Ovary (tissue), 3 donors: ENCODE data around the gene ALDH3A2.

Source experiments
- EP300 ChIP-seq: sonication (generic); formaldehyde crosslinking; IDR thresholded peaks from one replicate; pipeline ENCODE4 v1.6.1; 2017; ENCODE audit warnings: antibody characterized with exemption
- POLR2A ChIP-seq: fragments of 450-650 bp; IDR thresholded peaks from one replicate; pipeline ENCODE4 v1.6.1; 2017; ENCODE audit warnings: antibody characterized with exemption, mild to moderate bottlenecking, moderate library complexity
- TF ChIP-seq, protein P1 (sequence below), 3 donors: fragments of 450-650 bp in 2 of 3; fragments of 200-600 bp in 1 of 3; IDR thresholded peaks; one replicate each; pipeline versions ENCODE4 v1.5.1 to v1.8.0; 2016 to 2022; ENCODE audit warnings: antibody characterized with exemption in 3 of 3, mild to moderate bottlenecking in 1 of 3
- donor health status: DM: no; HTN: no; CAD: no.

DNA sequence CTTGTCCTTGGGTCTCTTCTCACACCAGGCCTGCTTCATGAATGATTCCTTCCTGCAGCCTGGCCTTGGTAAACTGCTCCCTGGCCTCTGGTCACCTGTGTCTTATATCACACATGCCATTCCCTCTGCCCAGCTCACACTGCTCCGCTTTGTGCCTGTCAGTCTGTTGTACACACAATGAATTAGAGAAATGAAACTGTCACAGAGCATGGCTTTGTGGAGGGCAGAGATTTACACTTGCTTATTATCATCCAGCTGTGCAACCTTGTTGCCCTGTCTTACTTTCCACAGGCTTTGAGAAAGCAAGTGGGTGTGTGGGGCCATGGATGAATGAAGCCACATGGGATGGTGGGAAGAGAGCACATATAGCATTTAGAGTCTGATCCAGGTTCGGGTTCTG lies 22.4 kb downstream of the ALDH3A2 start:
- TF ChIP-seq, protein P1, sequence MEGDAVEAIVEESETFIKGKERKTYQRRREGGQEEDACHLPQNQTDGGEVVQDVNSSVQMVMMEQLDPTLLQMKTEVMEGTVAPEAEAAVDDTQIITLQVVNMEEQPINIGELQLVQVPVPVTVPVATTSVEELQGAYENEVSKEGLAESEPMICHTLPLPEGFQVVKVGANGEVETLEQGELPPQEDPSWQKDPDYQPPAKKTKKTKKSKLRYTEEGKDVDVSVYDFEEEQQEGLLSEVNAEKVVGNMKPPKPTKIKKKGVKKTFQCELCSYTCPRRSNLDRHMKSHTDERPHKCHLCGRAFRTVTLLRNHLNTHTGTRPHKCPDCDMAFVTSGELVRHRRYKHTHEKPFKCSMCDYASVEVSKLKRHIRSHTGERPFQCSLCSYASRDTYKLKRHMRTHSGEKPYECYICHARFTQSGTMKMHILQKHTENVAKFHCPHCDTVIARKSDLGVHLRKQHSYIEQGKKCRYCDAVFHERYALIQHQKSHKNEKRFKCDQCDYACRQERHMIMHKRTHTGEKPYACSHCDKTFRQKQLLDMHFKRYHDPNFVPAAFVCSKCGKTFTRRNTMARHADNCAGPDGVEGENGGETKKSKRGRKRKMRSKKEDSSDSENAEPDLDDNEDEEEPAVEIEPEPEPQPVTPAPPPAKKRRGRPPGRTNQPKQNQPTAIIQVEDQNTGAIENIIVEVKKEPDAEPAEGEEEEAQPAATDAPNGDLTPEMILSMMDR (IDR thresholded peaks at IDR 0.05), result no peak
- TF ChIP-seq EP300, result no peak
- TF ChIP-seq POLR2A, result no peak
